Spleen (tissue), 7 donors: ENCODE results near the gene HS2ST1.
"Not testable (repeated sequence)": the region's sequence is repeated elsewhere in the genome, so short reads cannot be mapped to it uniquely, and the experiment has no call there.

ENCODE experiments used
- POLR2A ChIP-seq, 3 donors: fragments of 450-650 bp; IDR thresholded peaks; one replicate each; pipeline ENCODE4 v1.5.1; 2017; ENCODE audit warnings: antibody characterized with exemption in 3 of 3, mild to moderate bottlenecking in 1 of 3
- POLR2AphosphoS5 ChIP-seq, 3 donors: sonication (generic); formaldehyde crosslinking; IDR thresholded peaks; one replicate each; pipeline ENCODE4 v1.5.1; 2017; ENCODE audit warnings: antibody characterized with exemption in 3 of 3
- TF ChIP-seq, protein P1 (sequence below), 11 experiments: fragments of 200-600 bp in 7 of 11; fragments of 450-650 bp in 4 of 11; sonication (generic) in 4 of 11; IDR thresholded peaks in 8 of 11; conservative IDR thresholded peaks in 3 of 11; 1 replicate in 7 of 11; 2 replicates in 4 of 11; pipeline versions ENCODE4 v1.4.0 to v1.8.0; 2016 to 2021; ENCODE audit warnings: antibody characterized with exemption in 11 of 11, inconsistent platforms in 4 of 11, mild to moderate bottlenecking in 1 of 11
- donor health status: DM: no; HTN: no; CAD: no; lungs with moderate emphysema.
- donor health status: DM: no; HTN: no; CAD: no.
- donor health status: DM: no; HTN: no; CAD: no.

DNA sequence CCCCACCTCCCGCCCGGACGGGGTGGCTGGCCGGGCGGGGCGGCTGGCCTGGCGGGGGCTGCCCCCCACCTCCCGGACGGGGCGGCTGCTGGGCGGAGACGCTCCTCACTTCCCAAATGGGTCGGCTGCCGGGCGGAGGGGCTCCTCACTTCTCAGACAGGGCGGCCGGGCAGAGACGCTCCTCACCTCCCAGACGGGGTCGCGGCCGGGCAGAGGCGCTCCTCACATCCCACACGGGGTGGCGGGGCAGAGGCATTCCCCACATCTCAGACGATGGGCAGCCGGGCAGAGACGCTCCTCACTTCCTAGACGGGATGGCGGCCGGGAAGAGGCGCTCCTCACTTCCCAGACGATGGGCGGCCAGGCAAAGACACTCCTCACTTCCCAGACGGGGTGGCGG lies 49.4 kb downstream of the HS2ST1 start:
- not testable (repeated sequence) for TF ChIP-seq POLR2AphosphoS5, POLR2A (IDR thresholded peaks at IDR 0.05)
- TF ChIP-seq, protein P1, sequence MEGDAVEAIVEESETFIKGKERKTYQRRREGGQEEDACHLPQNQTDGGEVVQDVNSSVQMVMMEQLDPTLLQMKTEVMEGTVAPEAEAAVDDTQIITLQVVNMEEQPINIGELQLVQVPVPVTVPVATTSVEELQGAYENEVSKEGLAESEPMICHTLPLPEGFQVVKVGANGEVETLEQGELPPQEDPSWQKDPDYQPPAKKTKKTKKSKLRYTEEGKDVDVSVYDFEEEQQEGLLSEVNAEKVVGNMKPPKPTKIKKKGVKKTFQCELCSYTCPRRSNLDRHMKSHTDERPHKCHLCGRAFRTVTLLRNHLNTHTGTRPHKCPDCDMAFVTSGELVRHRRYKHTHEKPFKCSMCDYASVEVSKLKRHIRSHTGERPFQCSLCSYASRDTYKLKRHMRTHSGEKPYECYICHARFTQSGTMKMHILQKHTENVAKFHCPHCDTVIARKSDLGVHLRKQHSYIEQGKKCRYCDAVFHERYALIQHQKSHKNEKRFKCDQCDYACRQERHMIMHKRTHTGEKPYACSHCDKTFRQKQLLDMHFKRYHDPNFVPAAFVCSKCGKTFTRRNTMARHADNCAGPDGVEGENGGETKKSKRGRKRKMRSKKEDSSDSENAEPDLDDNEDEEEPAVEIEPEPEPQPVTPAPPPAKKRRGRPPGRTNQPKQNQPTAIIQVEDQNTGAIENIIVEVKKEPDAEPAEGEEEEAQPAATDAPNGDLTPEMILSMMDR (IDR thresholded peaks at IDR 0.05 in 8 of 11, conservative IDR thresholded peaks at IDR 0.05 in 3 of 11) = not testable (repeated sequence)
